ENCODE results near the gene MPP7.

MPP7 gene

GRCh38 chr10:28318626-28319025 is 15.8 kb upstream of the MPP7 start:
- no peak for DNase-seq (ENCODE audit: low read depth)
- no peak overlapping the region for H3K4me3 ChIP-seq (ENCODE audit: low read length)
- no peak for TF ChIP-seq CTCF (conservative IDR thresholded peaks at IDR 0.05; ENCODE audit: low read length)

GRCh38 chr10:28317760-28318159 is 14.9 kb upstream of the MPP7 start:
- no peak overlapping the region for H3K4me3 ChIP-seq (ENCODE audit: low read length)
- no peak for TF ChIP-seq CTCF (conservative IDR thresholded peaks at IDR 0.05; ENCODE audit: low read length)
- DNase-seq (ENCODE audit: low read depth): peak; percentile 54

- H3K4me3 ChIP-seq (ENCODE audit: low read length): no peak overlapping the region
- peak; percentile 22 for DNase-seq (ENCODE audit: low read depth)
Observed at GRCh38 chr10:28316696-28317095, 13.8 kb upstream of the MPP7 start.

GRCh38 chr10:28315140-28315539 is 12.3 kb upstream of the MPP7 start:
- no peak overlapping the region for H3K4me3 ChIP-seq (ENCODE audit: low read length)
- DNase-seq (ENCODE audit: low read depth): no peak
- no peak for TF ChIP-seq CTCF (conservative IDR thresholded peaks at IDR 0.05; ENCODE audit: low read length)

More at GRCh38 chr10:28316696-28317095, 13.8 kb upstream of the MPP7 start:
- TF ChIP-seq CTCF (conservative IDR thresholded peaks at IDR 0.05; ENCODE audit: low read length): no peak

GRCh38 chr10:28314211-28314610 is 11.3 kb upstream of the MPP7 start:
- no peak for TF ChIP-seq CTCF (conservative IDR thresholded peaks at IDR 0.05; ENCODE audit: low read length)
- no peak for DNase-seq (ENCODE audit: low read depth)
- H3K4me3 ChIP-seq (ENCODE audit: low read length): no peak overlapping the region

GRCh38 chr10:28312572-28312971 is 9.7 kb upstream of the MPP7 start:
- DNase-seq (ENCODE audit: low read depth): no peak
- TF ChIP-seq CTCF (conservative IDR thresholded peaks at IDR 0.05; ENCODE audit: low read length): no peak
- no peak overlapping the region for H3K4me3 ChIP-seq (ENCODE audit: low read length)

GRCh38 chr10:28311104-28311503 is 8.2 kb upstream of the MPP7 start:
- no peak overlapping the region for H3K4me3 ChIP-seq (ENCODE audit: low read length)
- no peak for TF ChIP-seq CTCF (conservative IDR thresholded peaks at IDR 0.05; ENCODE audit: low read length)
- DNase-seq (ENCODE audit: low read depth): no peak

Data from AG10803 (cell line).